ENCODE measurements around the gene ERCC6.

ERCC6 gene

DNA sequence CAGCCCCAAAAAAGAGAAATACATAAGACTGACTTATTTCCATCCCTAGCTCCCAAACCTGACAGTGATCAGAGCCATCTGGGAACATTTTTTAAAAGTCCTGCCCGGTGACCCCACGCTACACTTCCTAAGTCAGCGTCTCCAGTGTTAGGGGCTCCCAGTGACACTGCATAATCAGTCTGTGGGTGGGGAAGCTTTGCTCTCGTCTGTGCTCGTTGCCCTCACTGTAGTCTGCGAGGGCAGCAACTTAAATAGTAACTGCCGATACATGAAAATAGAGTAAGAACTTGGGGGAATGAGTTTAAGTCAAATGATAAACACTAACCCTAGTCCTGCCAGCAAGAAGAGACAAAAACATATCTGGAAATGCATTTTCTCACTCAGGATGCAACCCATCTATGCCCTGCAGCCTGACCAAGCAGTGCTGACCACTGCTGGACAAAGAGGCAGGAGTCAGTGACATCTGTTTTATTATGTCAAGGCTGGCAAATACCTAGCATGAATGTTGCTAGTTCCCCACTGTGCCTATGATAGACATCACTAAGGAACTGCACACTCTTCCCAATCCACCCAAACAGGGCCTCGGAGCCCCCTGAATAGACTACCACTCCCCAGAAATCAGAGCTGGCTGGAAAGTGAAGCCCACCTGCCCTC, 18.7 kb downstream of the ERCC6 start:
- H3K27me3 ChIP-seq (ENCODE audit: control insufficient read depth, insufficient read depth, low read length), result no peaks in the 10 kb centered on the region
- H3K36me3 ChIP-seq (ENCODE audit: control insufficient read depth, insufficient read depth, low read length), result no peaks in the 10 kb centered on the region
- no peaks in the 10 kb centered on the region for H3K9me3 ChIP-seq (ENCODE audit: control insufficient read depth, low read length)
- no peak overlapping the region for H3K9ac ChIP-seq (ENCODE audit: low read length)
- H3K4me3 ChIP-seq (ENCODE audit: low read length), result no peak overlapping the region
- H3K4me1 ChIP-seq (ENCODE audit: control insufficient read depth, insufficient read depth, low read length), result no peaks in the 10 kb centered on the region

- H3K4me1 ChIP-seq (ENCODE audit: control insufficient read depth, insufficient read depth, low read length), result no peaks in the 10 kb centered on the region
- H3K9me3 ChIP-seq (ENCODE audit: control insufficient read depth, low read length), result no peaks in the 10 kb centered on the region
- H3K36me3 ChIP-seq (ENCODE audit: control insufficient read depth, insufficient read depth, low read length), result no peaks in the 10 kb centered on the region
- no peak overlapping the region for H3K9ac ChIP-seq (ENCODE audit: low read length)
- H3K27me3 ChIP-seq (ENCODE audit: control insufficient read depth, insufficient read depth, low read length), result no peaks in the 10 kb centered on the region
- H3K4me3 ChIP-seq (ENCODE audit: low read length), result no peak overlapping the region
Observed at GRCh38 chr10:49519717-49520116, 19.2 kb downstream of the ERCC6 start.

- no peak overlapping the region for H3K4me3 ChIP-seq (ENCODE audit: low read length)
- H3K27me3 ChIP-seq (ENCODE audit: control insufficient read depth, insufficient read depth, low read length), result no peaks in the 10 kb centered on the region
- H3K4me1 ChIP-seq (ENCODE audit: control insufficient read depth, insufficient read depth, low read length), result no peaks in the 10 kb centered on the region
- H3K36me3 ChIP-seq (ENCODE audit: control insufficient read depth, insufficient read depth, low read length), result no peaks in the 10 kb centered on the region
- no peak overlapping the region for H3K9ac ChIP-seq (ENCODE audit: low read length)
- no peaks in the 10 kb centered on the region for H3K9me3 ChIP-seq (ENCODE audit: control insufficient read depth, low read length)
Observed at GRCh38 chr10:49518982-49519578, 19.8 kb downstream of the ERCC6 start.

GRCh38 chr10:49518566-49518965, 20.4 kb downstream of the ERCC6 start:
- no peak overlapping the region for H3K9ac ChIP-seq (ENCODE audit: low read length)
- H3K36me3 ChIP-seq (ENCODE audit: control insufficient read depth, insufficient read depth, low read length), result no peaks in the 10 kb centered on the region
- no peaks in the 10 kb centered on the region for H3K27me3 ChIP-seq (ENCODE audit: control insufficient read depth, insufficient read depth, low read length)
- H3K9me3 ChIP-seq (ENCODE audit: control insufficient read depth, low read length), result no peaks in the 10 kb centered on the region
- no peak overlapping the region for H3K4me3 ChIP-seq (ENCODE audit: low read length)
- H3K4me1 ChIP-seq (ENCODE audit: control insufficient read depth, insufficient read depth, low read length), result no peaks in the 10 kb centered on the region

DNA sequence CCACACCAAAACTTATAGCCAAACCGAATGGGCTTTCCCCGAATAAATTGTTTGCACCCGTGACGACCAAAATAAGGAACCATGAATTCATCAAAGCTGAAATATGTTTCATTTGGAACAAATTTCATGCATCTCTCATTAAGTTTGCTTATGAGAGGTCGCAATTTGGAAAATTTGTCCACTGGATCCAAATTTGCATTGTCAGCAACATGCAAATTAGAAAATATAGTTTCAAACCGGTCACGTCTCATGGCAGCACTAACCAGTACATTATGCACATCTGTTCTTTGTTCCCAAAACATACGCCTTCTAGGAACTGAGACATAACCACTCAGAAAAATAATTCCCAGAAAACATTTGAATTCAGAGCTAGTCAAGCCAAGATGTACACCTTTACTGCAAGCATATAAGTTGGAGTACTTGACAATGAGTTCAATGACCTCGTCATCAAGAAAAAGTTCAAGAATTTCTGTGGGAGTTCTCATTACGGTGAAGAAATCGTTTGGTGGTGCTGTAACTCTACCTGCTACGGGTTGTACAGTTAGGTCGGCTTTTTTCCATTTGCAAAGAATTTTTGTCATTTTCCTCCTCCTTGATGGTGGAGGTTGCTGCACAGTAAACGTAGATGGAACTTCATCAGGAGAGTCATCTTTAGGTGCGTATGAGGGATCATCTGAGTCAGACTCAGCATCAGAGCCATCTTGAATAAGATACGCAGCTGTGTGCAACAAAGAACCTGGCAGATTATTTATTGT, 22.5 kb downstream of the ERCC6 start:
- H3K4me3 ChIP-seq (ENCODE audit: low read length), result no peak overlapping the region
- H3K4me1 ChIP-seq (ENCODE audit: control insufficient read depth, insufficient read depth, low read length), result no peaks in the 10 kb centered on the region
- no peaks in the 10 kb centered on the region for H3K36me3 ChIP-seq (ENCODE audit: control insufficient read depth, insufficient read depth, low read length)
- H3K27me3 ChIP-seq (ENCODE audit: control insufficient read depth, insufficient read depth, low read length), result no peaks in the 10 kb centered on the region
- no peak overlapping the region for H3K9ac ChIP-seq (ENCODE audit: low read length)
- H3K9me3 ChIP-seq (ENCODE audit: control insufficient read depth, low read length), result no peaks in the 10 kb centered on the region

- Histone ChIP-seq H3K9ac (ENCODE audit: low read length) (no peak overlapping the region), H3K9me3 (ENCODE audit: control insufficient read depth, low read length) (no peaks in the 10 kb centered on the region), H3K4me1 (ENCODE audit: control insufficient read depth, insufficient read depth, low read length) (no peaks in the 10 kb centered on the region), H3K27me3 (ENCODE audit: control insufficient read depth, insufficient read depth, low read length) (no peaks in the 10 kb centered on the region), H3K36me3 (ENCODE audit: control insufficient read depth, insufficient read depth, low read length) (no peaks in the 10 kb centered on the region), H3K4me3 (ENCODE audit: low read length) (no peak overlapping the region)
Observed at GRCh38 chr10:49512121-49512809, 26.7 kb downstream of the ERCC6 start.

DNA sequence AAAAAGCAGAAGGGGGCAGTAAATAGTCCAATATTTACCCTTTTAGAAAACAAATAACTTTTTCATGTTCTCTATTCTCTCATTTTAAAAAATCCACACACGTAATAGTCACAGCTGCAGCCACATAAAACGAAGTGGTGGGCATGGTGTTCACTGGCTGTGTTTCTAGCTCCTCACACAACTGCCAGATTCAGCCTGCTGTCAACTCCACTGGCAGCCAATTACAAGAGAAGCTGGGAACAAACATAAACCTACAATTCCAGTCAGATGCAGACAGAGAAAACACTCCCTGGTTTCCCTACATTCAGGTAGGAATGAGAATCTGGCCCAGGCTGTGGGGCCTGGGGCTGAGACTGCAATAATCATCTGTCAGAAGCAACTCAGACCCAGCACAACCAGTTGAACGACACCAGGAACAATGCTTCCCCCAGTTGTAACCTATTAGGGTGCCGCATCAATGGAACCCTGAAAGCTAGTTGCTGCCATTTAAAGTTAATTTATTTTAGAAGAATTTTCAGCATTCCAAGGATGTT, 29.1 kb downstream of the ERCC6 start:
- no peaks in the 10 kb centered on the region for H3K4me1 ChIP-seq (ENCODE audit: control insufficient read depth, insufficient read depth, low read length)
- H3K27me3 ChIP-seq (ENCODE audit: control insufficient read depth, insufficient read depth, low read length), result no peaks in the 10 kb centered on the region
- H3K36me3 ChIP-seq (ENCODE audit: control insufficient read depth, insufficient read depth, low read length), result no peaks in the 10 kb centered on the region
- no peaks in the 10 kb centered on the region for H3K9me3 ChIP-seq (ENCODE audit: control insufficient read depth, low read length)
- no peak overlapping the region for H3K9ac ChIP-seq (ENCODE audit: low read length)
- H3K4me3 ChIP-seq (ENCODE audit: low read length), result no peak overlapping the region

- Histone ChIP-seq H3K27me3 (ENCODE audit: control insufficient read depth, insufficient read depth, low read length) (no peaks in the 10 kb centered on the region), H3K9me3 (ENCODE audit: control insufficient read depth, low read length) (no peaks in the 10 kb centered on the region), H3K4me3 (ENCODE audit: low read length) (no peak overlapping the region), H3K36me3 (ENCODE audit: control insufficient read depth, insufficient read depth, low read length) (no peaks in the 10 kb centered on the region), H3K9ac (ENCODE audit: low read length) (no peak overlapping the region), H3K4me1 (ENCODE audit: control insufficient read depth, insufficient read depth, low read length) (no peaks in the 10 kb centered on the region)
Observed at GRCh38 chr10:49508654-49509053, 30.3 kb downstream of the ERCC6 start.

GRCh38 chr10:49508249-49508648, 30.7 kb downstream of the ERCC6 start:
- no peaks in the 10 kb centered on the region for H3K9me3 ChIP-seq (ENCODE audit: control insufficient read depth, low read length)
- no peaks in the 10 kb centered on the region for H3K27me3 ChIP-seq (ENCODE audit: control insufficient read depth, insufficient read depth, low read length)
- H3K9ac ChIP-seq (ENCODE audit: low read length), result no peak overlapping the region
- no peaks in the 10 kb centered on the region for H3K4me1 ChIP-seq (ENCODE audit: control insufficient read depth, insufficient read depth, low read length)
- no peaks in the 10 kb centered on the region for H3K36me3 ChIP-seq (ENCODE audit: control insufficient read depth, insufficient read depth, low read length)
- no peak overlapping the region for H3K4me3 ChIP-seq (ENCODE audit: low read length)

DNA sequence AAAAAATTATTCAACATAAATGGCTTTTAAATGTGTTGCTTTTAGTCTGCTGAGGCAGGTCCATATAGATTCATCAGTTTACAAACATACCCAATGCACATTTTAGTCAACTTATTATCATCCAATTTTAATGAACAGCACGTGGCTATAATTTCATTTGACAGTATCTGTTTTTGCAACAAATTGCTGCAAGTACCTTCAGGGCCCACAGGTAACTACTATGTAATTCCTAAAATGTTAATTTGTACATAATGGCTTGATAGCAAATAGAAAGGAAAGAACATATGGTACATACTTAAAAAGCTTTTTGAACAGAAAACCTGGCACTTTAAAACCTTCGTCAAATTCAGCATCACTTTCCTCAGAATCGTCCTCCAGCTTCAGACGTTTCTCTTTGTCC, 33.3 kb downstream of the ERCC6 start:
- Histone ChIP-seq H3K9me3 (ENCODE audit: control insufficient read depth, low read length) (no peaks in the 10 kb centered on the region), H3K9ac (ENCODE audit: low read length) (no peak overlapping the region), H3K4me1 (ENCODE audit: control insufficient read depth, insufficient read depth, low read length) (no peaks in the 10 kb centered on the region), H3K36me3 (ENCODE audit: control insufficient read depth, insufficient read depth, low read length) (no peaks in the 10 kb centered on the region), H3K27me3 (ENCODE audit: control insufficient read depth, insufficient read depth, low read length) (no peaks in the 10 kb centered on the region), H3K4me3 (ENCODE audit: low read length) (no peak overlapping the region)

DNA sequence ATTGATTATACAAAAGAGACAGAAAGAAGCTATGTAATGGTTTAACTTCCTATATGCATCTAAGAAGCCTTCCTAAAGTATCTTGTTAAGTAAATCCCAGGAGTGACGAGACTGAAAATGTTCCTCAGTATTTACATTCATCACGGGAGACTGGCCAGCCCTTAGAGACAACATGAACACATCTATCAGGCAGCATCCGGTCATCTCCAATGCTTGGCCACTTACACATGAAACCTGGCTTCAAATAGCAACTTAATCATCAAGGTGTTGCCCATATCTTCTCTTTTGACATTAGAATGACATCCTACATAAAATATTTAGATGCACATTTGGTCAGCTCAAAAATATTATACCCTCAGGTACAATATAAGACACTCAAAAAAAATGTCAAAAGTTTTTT, 33.8 kb downstream of the ERCC6 start:
- no peaks in the 10 kb centered on the region for H3K36me3 ChIP-seq (ENCODE audit: control insufficient read depth, insufficient read depth, low read length)
- H3K9me3 ChIP-seq (ENCODE audit: control insufficient read depth, low read length), result no peaks in the 10 kb centered on the region
- no peak overlapping the region for H3K9ac ChIP-seq (ENCODE audit: low read length)
- no peak overlapping the region for H3K4me3 ChIP-seq (ENCODE audit: low read length)
- H3K27me3 ChIP-seq (ENCODE audit: control insufficient read depth, insufficient read depth, low read length), result no peaks in the 10 kb centered on the region
- no peaks in the 10 kb centered on the region for H3K4me1 ChIP-seq (ENCODE audit: control insufficient read depth, insufficient read depth, low read length)

DNA sequence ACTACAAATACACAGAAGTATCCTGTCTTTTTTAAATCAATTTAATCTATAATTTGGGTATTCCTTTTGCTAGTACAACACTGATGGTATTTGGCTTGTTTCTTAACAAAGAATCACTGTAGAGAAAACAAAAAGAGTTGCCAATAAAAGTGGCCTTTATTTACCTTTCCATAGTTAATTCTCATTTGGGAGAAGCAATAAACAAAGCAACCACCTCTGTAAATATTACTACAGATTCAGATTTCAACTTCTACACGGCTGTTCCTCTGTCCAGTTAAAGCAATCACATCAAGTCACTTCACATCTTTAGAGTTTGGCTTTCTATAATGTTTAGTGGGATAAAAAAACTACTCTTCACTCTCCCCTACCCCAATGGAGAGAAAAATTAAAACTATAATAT, 34.4 kb downstream of the ERCC6 start:
- Histone ChIP-seq H3K4me3 (ENCODE audit: low read length) (no peak overlapping the region), H3K9ac (ENCODE audit: low read length) (no peak overlapping the region), H3K4me1 (ENCODE audit: control insufficient read depth, insufficient read depth, low read length) (no peaks in the 10 kb centered on the region), H3K9me3 (ENCODE audit: control insufficient read depth, low read length) (no peaks in the 10 kb centered on the region), H3K27me3 (ENCODE audit: control insufficient read depth, insufficient read depth, low read length) (no peaks in the 10 kb centered on the region), H3K36me3 (ENCODE audit: control insufficient read depth, insufficient read depth, low read length) (no peaks in the 10 kb centered on the region)
